CD4-positive, alpha-beta T cell treated with Interleukin-6 for 4 hours (primary cell): ENCODE measurements around the gene KLK11.

Experiments used
- DNase-seq: peaks from one replicate; pipeline ENCODE4 v3.0.0-alpha.2; 2020; ENCODE audit warnings: mixed read lengths

Gene KLK11

DNA sequence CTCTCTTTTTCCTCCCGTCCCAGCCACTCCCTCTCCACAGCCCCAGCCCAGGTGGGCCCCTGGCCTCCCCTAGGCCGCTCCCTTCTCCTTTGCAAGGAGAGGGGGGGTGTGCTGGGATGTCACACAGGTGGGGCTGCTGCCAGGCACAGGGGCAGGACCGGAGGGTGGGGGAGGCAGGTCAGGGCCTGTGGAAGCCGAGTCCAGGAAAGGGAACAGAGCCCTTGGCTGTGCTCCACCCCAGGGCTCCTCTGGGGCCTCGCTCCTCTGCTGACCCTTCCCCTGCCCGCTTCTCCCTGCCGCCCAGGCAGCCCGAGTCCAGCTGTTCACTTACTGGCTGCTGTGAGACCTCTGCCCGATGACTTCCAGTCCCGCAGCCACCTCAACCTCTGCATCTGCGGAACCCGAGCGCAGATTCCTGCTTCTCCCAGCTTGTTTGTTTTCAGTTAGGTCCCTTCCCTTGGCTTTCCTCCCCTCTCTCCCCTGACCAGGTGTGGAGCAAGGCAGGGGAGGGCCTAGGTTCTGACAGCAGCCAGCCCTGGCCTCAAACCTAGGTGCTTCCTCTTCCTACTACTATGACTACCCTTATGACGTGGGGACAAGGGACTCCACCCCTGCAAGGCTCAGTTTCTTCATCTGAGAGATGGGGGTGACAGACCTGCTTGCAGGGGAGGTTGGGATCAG, 850 bp upstream of the KLK11 start:
- DNase-seq: no peak

- DNase-seq: no peak
Measured at GRCh38 chr19:51025809-51026553, 435 bp downstream of the KLK11 start.

DNA sequence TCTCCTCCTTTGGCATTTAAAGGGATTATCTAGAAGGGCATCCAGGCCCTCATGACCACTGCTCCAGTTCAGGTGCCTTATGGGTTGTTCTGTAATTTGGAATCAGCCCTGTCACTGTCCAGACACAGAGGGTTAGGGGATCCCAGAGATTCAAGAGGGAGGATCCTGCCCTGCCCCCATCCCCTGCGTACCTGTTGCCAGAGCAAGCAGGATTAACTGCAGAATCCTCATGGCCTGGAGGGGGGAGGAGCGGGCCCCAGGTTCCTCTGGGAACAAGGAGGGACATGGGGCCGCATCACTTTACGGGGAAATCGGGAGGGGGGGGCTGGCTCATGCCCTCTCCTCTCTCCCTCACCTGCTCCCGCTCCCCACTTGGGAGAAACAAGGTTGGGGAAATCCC, 1.0 kb downstream of the KLK11 start:
- no peak for DNase-seq

- no peak for DNase-seq
Measured at GRCh38 chr19:51024924-51025323, 1.5 kb downstream of the KLK11 start.

DNA sequence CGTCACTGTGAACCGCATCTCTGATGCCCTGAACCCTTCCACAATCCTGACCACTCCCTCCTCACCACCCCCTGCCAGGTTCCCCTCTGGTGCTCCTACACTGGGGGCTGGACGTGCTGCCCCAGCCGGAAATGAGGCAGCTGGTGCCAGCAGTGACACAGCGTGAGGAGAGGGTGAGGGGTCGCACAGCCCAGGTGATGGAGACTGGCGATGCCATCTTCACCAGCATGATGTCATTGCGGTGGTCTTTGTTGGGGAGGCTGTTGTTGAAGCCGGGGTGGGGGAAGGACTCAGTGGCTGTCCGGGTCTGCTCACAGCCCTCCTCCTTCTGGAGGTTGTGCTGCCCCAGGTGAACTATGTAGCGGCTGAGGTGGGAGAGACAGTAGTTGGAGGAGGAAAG, 2.5 kb downstream of the KLK11 start:
- no peak for DNase-seq

DNA sequence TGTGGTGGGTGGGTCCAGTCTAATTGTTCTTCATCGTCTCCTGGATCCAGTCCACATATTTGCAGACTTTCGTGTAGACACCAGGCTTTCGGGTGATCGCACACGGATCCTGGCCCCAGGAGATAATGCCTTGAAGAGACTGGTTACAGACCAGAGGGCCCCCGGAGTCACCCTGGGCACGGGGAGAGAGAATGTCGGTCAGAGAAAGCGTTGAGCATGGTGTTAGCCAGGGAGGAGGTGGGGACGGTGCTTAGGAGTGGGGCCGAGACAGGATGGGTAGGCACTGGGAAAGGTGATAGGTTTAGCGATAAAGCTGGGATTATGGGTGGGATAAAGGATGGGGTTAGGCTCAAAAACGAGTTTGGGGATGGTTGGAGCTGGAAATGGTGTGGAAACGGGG, 3.9 kb downstream of the KLK11 start:
- DNase-seq: no peak

DNA sequence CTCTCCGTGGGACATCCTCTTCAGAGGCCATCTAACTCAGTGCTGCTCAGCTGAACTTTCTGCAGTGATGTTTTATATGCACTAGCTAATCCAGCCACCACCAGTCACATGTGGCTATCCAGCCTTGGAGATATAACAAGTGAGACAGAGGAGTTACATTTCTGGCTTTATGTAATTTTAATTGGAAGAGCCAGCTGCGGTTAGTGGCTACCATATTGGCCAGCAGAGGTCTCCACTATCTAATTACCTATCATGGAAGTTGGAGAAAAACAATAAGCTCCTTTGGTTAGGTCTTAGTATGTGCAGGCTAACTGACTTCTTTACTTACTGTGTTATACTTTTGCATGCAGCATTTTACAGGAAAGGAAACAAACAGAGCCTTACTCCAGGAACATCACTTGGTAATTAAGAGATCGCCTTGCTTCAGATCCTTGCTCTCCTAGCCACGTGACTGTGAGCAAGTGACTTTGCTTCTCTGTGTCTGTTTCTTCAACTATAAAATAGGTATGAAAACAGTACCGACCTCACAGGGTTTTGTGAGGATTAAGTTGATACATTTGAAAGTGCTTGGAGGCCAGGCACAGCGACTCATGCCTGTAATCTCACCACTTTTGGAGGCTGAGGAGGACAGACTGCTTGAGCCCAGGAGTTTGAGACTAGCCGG, 5.3 kb downstream of the KLK11 start:
- peak; percentile 13 for DNase-seq

DNA sequence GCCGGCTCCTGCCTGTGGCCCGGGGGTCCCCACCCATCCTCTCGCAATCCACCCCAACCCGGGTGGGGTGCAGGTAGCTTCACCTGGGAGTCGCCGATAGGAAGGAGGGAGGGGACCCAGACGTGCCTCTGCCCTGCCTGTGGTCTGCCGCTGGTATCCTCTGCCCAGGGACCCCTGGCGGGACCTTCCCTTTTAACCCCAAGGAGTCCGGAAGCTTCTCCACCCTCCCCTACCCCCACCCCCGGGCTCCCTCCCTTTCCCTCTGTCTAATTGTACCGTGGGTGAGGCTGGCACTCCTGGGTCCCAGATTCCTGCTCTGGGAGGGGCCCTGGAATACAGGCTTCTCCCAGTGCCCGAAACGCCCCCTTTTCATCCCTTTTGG, 6.9 kb downstream of the KLK11 start, which contains the start of gene KLK10:
Gene KLK10, minus strand, starts transcription at position 166 of the 382 bp plus-strand sequence. CDS start 579 bp downstream, outside the sequence.
- DNase-seq: no peak

DNA sequence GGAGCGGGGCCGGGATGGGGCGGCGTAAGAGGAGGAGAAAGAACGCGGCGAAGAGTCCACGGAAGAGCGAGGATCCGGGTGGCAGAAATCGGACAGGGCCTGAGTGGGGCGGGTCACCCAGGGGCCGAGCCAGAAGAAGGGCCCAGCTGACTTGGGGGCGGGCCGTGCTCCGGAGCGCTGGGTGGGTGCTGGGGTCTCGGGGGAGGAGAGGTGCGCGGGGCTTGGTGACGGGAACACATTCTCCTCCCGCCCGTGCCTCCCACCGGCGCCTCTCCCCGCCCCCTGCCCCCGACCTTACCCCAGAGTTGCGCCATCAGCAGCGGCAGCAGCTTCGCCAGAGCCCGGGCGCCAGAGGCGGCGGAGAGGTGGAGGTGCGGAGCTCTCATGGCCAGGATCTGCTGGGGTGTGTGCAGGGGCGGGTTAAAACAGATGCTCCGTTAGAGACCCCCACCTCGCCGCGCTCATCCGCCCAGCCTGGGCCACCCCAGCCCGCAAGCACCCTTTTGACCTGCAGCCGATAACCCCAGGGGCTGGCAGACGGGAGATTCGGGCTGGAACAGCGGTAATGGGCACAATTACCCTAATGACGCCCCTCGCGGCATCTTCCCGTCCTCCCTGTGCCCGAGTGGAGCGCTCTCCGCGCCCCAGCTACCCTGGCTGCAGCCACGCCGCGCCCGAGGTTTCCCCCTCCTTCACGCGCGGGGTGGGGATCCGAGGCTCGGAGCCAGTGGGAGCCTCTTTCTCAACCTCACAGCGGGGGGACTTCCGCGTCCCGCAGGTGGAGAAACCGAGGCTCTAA, 7.5 kb downstream of the KLK11 start:
- no peak for DNase-seq

DNA sequence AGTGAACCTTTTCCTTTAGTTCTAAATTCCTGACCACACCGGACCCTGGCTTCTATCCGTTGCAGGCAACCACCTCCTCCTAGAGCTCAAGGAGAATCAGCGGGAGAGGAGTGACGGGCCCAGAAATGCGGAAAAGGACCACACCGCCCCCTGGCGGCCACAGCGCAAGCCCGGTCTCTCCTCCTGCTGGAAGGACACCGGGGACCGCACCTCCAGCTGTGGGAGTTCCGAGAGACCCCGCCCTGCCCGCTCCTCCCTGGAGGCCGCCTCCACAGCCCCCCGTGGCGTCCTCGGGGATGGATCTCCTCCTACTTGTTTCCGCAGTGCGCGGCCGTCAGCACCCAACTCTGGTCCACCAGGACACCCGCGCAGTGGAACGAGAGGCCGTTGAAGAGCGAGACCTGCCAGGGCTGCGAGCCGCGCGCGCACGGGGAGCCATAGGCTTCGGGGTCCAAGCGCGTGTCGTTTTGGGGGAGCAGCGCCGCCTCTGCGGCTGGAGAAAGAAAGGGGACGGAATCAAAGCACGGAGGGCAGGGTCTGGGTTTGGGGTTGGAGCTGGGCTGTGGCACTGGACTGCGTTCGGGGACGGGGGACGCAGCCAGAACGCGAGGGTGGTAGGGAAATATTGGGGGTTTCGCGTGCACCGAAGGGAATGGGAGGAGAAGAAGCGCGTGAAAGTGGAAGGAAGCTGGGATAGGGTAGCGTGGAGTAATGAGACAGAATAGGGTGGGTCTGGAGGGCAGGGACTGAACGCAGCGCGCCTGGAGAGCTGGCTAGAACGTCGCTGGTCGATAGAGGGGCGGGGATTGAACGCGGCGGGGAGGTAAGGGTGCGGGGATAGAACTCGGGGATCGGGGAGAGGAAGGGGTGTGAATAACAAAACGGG, 9.4 kb downstream of the KLK11 start:
- DNase-seq: no peak

GRCh38 chr19:51015691-51016267, 10.6 kb downstream of the KLK11 start:
- no peak for DNase-seq

DNA sequence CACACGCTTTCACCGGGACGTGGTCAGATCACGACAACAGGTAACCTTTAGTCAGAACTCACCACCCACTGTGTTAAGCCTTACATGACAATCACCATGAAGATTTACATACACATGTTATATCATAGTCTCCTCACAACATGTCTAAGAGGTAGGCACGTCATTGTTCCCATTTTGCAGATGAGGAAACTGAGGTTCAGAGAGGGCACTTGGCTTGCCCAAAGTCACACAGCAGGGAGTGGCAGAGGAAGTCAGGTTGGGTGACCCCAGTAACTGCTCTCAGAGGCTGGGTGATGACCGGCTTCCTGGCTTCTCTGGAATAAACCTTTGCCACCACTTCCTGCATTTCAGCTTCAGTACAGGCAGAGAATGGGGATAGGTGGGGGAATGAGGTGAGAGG, 12.2 kb downstream of the KLK11 start:
- DNase-seq: no peak

GRCh38 chr19:51012661-51013190, 13.7 kb downstream of the KLK11 start:
- no peak for DNase-seq

DNA sequence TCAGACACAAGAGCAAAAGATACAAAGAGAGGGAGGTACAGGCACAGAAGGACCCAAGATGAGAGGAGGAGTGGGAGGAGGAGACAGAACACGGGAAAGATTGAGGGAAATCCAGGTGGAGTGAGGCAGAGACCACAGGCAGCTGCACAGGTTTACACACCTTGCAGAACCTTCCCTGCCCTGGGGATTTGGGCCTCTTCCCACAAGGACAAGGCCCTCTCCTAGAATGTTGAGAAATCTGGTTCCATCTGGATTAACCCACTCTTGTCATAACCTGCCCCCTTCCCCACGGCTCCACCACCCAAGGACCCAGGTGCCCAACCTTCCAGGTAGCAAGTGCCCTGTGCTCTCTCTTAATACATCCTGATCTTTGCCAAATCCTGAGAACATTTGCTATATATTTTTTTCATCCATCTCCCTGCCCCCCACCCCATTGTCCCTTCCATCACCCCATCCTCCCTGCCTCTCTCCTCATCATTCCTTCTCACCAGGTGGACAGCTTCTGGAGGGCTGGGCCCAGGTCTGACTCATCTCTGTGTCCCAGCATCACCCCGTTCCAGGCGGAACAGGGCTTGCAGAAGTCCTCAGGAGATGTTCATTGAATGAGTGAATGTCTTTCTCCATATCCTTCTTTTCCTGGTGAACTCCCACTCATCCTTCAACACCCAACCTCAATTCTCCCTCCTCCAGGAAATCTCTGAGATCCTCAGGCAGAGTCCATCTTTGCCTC, 16.2 kb downstream of the KLK11 start:
- no peak for DNase-seq

GRCh38 chr19:51009061-51009891, 17.1 kb downstream of the KLK11 start:
- no peak for DNase-seq

- DNase-seq: no peak
Measured at GRCh38 chr19:51007488-51007887, 18.9 kb downstream of the KLK11 start.

DNA sequence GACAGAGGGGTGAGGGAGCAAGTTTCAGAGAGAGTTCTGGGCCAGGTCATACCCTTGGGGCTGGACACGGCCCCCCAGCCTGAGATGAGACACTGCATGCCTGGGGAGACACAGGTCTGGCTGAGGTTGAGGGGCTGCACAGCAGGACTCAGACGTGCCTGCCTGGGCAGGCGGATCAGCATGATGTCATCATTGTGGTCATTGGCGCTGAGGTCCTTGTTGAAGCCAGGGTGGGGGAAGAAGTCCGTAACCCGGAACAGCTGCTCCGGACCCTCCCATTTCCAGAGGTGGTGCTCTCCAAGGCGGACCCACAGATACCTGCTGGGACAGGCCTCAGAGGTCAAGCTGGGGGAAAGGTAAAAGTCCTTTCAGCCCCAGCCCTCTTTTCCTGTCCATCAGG, 20.0 kb downstream of the KLK11 start:
- DNase-seq: no peak

- DNase-seq: no peak
Measured at GRCh38 chr19:51005248-51005647, 21.2 kb downstream of the KLK11 start.

GRCh38 chr19:51003316-51003715, 23.1 kb downstream of the KLK11 start:
- DNase-seq: no peak
